GM23248 (cell line): ENCODE data around the gene CDH16.

Experiments
- EZH2 ChIP-seq: fragments of 200-600 bp; sonication (generic); IDR thresholded peaks from 2 replicates; pipeline ENCODE4 v1.6.1; 2018; ENCODE audit warnings: antibody characterized with exemption, mild to moderate bottlenecking; ENCODE audit not compliant: insufficient read depth, poor library complexity, severe bottlenecking
- EZH2phosphoT487 ChIP-seq: fragments of 200-600 bp; sonication (generic); IDR thresholded peaks from 2 replicates; pipeline ENCODE4 v1.6.1; 2018; ENCODE audit warnings: antibody characterized with exemption, moderate library complexity, mild to moderate bottlenecking, low read depth; ENCODE audit not compliant: insufficient read depth

DNA sequence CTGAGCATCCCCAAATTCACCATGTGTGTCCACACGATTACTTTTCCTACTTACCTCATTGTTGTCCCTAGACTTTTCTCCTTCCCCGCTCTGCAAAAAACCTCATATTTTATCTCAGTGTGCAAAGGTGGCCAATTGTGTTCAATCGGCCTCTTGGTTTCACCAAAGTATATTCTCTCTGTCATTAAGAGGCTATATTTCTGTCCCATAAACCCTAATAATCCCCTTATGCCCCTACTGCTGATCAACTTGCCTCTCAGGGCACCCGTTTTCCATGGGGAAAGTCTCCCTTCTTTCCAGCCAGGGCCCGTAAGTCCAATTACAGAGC lies 28.3 kb upstream of the CDH16 start:
- no peak for TF ChIP-seq EZH2
- no peak for TF ChIP-seq EZH2phosphoT487
